Limb (tissue), 2 donors: ENCODE results near the gene FRMD4B.

Experiments
- DNase-seq, 2 donors: peaks; one replicate each; pipeline ENCODE4 v3.0.0-alpha.2; 2016; ENCODE audit errors: extremely low spot score in 2 of 2

The FRMD4B gene

DNA sequence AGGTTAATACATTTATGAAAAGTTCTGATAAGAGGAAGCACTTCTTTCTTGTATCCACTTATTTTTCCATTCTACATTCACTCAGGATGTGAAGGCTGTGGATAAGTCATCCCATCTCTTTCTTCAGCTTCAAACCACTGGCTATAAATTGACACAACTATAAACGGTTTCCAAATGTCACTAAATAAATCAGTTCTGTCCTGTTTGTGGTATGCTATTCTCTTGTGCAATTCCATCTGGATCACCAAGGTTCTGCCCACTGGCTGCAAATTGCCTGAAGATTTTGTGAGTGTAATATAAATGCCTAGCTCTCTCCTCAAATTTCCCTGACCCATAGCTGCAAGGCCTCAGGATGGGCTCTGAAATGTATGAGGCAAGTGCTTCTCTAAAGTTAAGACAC is 256.4 kb downstream of the FRMD4B start:
- no peak for DNase-seq

DNA sequence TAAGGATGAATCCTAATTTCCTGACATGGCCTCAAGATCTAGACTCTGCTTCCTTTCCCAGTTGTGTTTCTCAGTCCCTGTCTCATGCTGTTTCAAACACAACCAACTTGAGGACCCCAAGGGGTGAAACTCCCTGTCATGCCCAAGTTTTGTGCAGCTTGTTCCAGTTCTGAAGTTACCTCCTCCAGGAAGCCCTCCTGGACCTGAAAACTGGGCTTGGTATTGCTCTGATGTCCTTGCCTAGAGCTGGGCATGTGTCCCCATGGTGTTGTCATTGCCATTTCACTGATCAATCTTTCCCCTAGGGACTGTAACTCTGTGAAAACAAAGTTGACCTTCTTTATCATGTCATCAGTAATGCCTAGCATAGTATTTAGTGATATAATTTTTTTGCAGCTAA is 257.4 kb downstream of the FRMD4B start:
- DNase-seq = no peak

DNA sequence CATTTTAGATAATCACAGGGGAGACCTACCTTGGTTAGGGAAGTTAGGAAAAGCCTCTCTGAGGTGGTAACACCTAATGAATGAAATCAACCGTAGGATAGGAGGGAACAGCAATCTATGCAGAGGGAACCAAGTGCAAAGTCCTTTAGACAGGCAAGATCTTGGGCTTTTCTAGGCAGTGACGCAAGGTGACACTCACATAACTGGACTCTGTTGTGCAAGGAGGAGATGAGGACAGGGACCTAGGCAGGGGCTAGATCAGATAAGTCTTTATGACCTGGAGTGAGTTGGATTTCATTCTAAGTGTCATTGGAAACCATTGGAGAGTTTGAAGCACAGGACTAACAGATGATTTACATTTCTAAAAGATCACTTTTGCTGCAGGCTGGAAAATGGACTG is 258.9 kb downstream of the FRMD4B start:
- DNase-seq = no peak

DNA sequence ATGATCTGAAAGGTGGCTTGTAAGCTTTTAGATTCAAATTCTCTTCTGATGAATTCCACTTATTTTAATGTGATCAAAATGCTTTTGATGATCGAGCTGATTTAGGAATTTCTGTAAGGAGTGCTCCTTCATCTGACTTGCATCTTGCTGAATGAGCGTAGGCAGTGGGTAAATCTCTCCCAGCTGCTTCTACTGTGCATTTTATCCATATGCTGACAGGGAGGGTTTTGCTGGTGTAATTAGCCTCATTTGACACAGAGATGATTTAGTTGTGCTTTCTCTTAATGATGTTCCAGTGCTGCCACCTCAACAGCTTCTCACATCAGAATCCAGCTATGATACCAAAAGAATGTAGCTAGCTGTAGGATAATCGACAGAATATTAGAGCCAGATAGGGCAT is 259.7 kb downstream of the FRMD4B start:
- DNase-seq = no peak

DNA sequence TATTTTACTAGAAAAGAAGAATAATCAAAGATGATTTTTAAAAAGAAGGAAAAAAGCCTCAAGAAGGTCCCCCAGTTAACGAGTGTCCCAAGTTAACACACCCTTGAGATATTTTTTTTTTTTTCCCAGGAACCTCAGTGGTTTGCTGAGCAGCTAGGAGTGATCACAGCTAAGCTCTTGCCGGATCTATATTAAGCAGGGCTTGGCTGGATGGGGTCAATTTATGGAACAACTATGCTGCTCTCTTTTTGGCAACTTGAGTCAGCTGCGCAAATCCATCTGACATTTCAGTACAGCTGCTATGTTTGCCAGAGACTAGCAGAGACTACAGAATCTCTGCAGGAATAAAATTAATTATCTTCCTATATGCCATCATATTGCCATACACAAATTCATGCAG is 263.5 kb downstream of the FRMD4B start, which contains the start of gene LMOD3:
Gene LMOD3, minus strand, starts transcription at position 193 of the 400 bp plus-strand sequence. CDS start 209 bp downstream, outside the sequence.
- peak in 1 of 2 donors; percentile 71 for DNase-seq

DNA sequence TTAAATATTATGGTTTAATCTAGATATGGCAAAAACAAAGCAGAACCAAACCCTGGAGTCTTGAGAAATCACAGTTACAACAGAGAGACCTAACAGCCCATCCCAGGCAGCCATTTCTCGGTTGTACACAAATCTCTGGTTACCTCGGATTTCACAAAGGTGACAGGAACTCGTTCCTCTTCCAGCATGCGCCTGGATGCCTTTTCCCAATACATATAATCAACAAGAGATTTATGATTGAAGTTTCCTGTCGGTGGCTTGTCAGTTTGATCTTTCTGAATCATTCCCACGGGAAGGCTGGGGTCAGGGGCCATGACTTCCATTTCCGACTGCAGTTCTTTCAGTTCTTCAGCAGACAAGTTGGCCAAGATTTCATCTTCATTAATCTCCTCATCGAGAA is 263.9 kb downstream of the FRMD4B start:
- no peak for DNase-seq

DNA sequence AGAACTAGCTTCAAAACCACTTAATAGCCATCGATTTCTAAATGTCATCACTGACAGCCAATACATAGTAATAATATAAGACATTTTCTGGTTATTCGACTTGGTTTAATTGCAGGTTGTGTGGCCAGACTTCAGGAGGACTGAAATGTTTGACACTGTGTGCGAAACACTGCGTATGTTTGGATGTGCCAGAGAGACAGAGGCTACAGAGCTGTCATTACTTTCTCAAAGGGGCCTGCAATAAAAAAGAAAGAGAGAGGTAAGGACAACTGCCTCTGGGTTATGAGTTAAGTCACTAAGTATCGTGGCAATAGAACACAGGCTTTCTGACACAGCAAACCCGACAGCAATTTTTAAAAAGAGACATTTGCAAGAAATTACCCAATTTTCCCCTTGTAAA is 264.4 kb downstream of the FRMD4B start:
- no peak for DNase-seq

DNA sequence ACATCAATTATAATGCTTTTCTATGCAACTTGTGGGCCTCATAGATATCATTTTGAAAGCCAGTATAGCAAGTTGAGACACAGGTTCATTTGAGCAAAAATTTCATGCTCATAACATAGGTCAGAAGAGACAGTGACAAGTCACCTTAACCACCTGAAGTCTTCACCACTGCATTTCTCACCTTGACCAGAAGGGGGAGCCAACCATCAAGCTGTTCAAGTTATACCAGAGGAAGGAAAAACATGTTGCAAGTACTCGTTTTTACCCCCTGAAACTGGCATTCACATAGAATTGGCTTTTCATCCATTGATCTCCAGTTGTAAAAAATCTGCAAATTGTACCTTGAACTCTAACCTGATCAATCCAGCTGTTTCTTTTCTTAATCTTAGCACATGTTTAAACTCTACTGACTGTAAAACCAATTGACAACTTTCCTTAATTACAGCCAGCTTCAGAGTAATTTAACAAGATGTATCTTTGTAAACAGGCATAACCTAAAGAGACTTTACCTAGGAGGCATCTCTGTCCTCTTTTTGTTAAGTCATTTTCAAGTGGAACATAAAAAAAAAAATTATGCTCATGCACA is 264.9 kb downstream of the FRMD4B start:
- peak; percentile 77 to 78 for DNase-seq
